ENCODE data around the gene OMP.

The OMP gene

GRCh38 chr11:77126156-77126775 lies 23.6 kb downstream of the OMP start:
- no peak for DNase-seq

- DNase-seq, result no peak
Measured at GRCh38 chr11:77126861-77127234, 24.2 kb downstream of the OMP start.

DNA sequence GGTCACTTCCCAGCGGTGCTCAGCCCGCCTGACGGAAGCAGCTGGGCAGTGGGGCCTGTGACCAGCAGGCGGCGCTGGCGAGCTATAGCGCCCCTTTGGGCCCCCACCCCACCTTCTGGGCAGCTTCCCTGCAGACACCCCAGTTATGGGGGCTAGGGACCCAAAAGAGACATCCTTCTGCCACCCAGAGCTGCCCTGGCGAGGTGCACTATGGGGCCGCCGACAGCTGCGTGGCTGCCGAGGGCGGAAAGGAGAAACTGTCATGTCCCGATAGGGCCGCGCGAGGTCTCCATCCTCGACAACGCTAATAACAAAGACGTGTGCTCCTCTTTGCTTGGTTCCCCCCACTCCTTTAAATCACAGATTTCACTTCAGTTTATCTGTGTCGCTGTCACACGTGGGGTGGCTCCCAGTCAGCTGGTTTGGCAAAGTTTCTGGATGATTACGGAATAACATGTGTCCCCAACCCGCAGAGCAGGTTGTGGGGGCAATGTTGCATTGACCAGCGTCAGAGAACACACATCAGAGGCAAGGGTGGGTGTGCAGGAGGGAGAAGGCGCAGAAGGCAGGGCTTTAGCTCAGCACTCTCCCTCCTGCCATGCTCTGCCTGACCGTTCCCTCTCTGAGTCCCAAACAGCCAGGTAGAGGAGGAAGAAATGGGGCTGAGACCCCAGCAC lies 24.7 kb downstream of the OMP start:
- DNase-seq, result peak; percentile 79

GRCh38 chr11:77127920-77128691 lies 25.5 kb downstream of the OMP start, which contains the start of gene MYO7A:
Gene MYO7A (plus strand): TSS chr11:77128246. CDS start chr11:77130635, 2,389 bp downstream.
- DNase-seq, result no peak

- DNase-seq, result no peak
Measured at GRCh38 chr11:77129069-77129841, 26.6 kb downstream of the OMP start.

- DNase-seq, result no peak
Measured at GRCh38 chr11:77129842-77130756, 27.5 kb downstream of the OMP start.

GRCh38 chr11:77130763-77131513 lies 28.3 kb downstream of the OMP start:
- DNase-seq, result no peak

GRCh38 chr11:77131560-77131959 lies 28.9 kb downstream of the OMP start:
- DNase-seq, result no peak

DNA sequence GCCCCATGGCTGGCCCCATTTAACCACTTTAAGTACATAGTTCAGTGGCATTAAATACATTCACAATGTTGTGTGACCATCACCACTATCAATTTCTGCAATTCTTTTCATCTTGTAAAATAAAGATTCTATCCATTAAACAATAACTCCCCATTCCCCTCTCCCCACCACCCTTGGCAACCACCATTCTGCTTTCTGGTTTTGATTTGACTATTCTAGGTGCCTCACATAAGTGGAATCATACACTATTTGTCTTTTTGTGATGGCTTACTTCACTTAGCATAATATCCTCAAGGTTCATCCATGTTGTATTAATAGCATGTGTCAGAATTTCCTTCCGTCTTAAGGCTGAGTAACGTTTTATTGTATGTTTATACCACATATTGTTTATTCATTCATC lies 32.4 kb downstream of the OMP start:
- no peak for DNase-seq

DNA sequence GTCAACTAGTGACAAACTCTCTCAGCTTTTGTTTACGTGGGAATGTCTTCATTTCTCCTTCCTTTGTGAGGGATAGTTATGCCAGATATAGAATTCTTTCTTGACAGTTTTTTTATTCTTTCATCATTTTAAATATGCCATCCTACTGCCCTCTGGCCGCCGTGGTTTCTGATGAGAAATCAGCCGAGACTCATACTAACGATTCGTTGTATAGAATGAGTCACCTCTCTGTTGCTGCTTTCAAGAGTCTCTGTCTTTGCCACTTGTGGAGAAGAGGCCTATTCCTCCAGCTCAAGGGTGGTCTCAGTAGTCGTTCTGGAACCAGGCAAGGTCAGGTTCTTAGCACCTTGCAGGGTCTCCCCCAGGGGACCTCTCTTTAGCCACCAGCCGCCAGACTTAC lies 33.4 kb downstream of the OMP start:
- peak; percentile 53 for DNase-seq

DNA sequence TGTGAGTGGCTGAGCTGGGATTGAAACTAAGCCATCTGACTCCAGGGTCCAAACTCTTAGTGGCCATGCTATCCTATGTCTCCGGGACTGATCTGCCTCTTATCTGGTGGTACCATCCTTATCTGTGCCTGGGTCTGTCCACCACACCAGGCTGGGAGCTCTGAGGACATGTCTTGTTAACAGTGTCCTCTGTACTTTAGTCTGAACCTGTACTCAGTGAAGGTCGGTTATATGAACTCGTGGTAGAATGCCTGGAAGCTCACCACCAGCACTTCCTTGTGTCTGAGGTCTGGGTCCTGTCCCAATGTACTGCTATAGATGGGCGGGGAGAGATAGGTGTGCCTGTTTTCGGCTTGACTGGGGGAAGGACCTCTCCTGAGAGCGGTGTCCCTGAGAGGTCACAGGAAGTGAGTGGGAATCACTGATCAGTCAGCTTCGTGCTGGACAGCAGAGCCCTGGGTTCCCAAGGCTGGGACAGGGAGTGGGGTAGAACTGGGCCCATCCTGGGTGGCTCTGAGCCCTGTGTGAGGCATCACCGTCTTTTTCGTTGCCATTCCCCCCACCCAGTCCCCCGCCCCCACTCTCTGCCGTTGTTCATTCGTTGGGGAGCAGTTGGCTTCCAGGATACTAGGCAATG lies 34.3 kb downstream of the OMP start:
- DNase-seq, result no peak

GRCh38 chr11:77137421-77137820 lies 34.8 kb downstream of the OMP start:
- no peak for DNase-seq

- DNase-seq, result no peak
Measured at GRCh38 chr11:77138106-77138649, 35.5 kb downstream of the OMP start.

GRCh38 chr11:77139201-77139600 lies 36.6 kb downstream of the OMP start:
- DNase-seq, result no peak

DNA sequence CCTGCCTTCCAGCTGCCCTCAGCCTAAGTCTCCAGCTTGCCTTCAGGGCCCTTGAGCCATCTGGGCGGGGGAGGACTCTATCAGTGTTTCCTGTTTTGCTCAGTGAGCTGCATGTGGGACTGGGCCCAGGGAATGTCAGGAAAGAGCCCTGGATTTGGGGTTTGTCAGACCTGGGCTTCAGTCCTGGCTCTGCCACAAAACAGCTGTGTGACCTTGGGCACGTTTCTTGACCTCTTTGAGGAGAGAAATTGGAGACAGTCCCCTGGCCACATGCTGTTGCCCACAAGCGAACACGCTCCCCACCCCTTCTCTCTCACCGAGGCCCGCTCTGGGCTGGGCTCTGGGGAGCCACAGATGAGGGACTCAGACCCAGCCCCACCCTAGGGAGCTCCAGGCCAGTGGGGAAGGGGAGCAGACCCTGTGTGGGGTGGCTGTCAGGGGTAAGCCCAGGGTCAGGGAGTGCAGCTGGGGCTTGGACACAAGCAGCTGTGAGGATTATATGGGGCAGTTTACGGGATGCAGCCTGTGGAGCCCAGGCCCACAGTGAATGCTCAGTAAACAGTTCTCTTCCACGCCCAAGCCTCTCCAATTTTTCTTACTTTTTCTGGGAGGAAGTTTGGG lies 37.7 kb downstream of the OMP start:
- DNase-seq, result no peak

DNA sequence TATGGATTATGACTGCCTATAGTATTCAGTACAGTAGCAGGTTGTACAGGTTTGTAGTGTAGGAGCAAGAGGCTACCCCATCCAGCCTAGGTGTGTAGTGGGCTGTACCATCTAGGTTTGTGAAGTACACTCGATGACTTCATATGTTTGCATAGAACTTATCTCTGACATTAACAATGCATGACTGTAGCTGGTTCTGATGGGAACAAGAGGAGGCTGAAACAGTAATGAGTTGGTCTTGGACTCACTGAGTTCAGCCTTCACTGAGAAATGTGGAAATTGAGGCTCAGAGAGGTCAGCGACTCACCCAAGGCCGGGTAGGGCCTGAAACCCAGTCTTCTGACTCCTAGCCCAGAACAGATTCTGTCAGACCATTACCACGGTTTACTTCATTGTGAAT lies 38.4 kb downstream of the OMP start:
- no peak for DNase-seq

GRCh38 chr11:77141475-77141874 lies 38.8 kb downstream of the OMP start:
- no peak for DNase-seq

- DNase-seq, result peak; percentile 42
Measured at GRCh38 chr11:77142091-77142975, 39.7 kb downstream of the OMP start.

GRCh38 chr11:77143405-77144020 lies 40.9 kb downstream of the OMP start:
- DNase-seq, result no peak

All from stimulated activated CD8-positive, alpha-beta memory T cell treated with anti-CD3 and anti-CD28 coated beads, Interleukin-4, amount 100 ng/mL, for 48 hours (primary cell).